GM08714 (cell line): ENCODE results near the gene PDE10A.
"Not testable (repeated sequence)": the region's sequence is repeated elsewhere in the genome, so short reads cannot be mapped to it uniquely, and the experiment has no call there.

Experiments used
- H3K4me3 ChIP-seq: fragments of 200-500 bp; sonication (Bioruptor generic); 2 replicates; pipeline ENCODE4 v1.5.1; 2014; ENCODE audit warnings: mild to moderate bottlenecking, low read length, inconsistent platforms
- ZNF274 ChIP-seq: IDR thresholded peaks from 2 replicates; pipeline ENCODE4 v1.6.1; 2012; ENCODE audit warnings: mild to moderate bottlenecking, low read depth, low read length

The PDE10A gene

GRCh38 chr6:165487950-165488349 lies 175.1 kb downstream of the PDE10A start:
- no peak overlapping the region for H3K4me3 ChIP-seq
- TF ChIP-seq ZNF274: no peak

- no peak overlapping the region for H3K4me3 ChIP-seq
- TF ChIP-seq ZNF274: no peak
Observed at GRCh38 chr6:165487347-165487746, 175.7 kb downstream of the PDE10A start.

DNA sequence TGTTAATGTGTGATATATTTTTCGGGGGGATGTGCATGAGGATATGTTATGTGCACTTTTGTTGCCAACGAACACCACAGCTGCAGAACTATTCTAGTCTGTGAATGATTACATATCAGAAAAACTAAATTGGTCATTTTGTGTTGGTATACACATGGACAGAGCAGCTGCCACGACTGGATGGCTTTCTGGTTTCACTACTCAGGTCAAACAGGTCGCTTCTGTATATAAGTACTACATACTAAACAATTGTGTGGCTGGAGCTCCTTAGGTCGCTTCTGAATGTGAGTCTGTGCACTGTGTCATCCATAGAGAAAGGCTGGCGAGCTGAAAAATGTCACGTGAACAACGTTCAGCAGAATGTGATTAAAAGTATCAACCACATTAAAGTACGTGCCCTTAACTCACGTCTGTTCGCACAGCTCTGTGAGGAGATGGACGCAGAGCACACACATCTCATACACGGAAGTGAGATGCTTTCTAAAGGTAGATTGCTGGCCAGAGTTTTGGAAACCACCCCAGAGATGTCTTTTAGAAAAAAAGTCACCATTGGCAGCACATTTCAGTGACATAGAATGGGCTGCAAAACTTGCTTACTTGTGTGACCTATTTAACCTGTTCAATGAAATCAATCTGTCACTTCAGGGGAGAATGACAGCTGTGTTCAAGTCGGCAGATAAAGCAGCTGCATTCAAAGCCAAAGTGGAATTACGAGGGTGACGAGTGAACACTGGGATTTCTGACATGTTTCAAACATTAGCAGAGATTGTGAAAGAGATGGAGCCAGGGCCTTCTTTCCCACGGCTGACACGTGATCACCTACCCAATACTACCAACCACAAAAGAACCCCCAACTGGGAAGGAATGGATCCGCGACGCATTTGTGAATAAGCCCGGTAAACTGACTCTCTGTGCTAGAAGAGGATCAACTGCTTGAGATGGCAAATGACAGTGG lies 176.6 kb downstream of the PDE10A start:
- no peak overlapping the region for H3K4me3 ChIP-seq
- TF ChIP-seq ZNF274: no peak

DNA sequence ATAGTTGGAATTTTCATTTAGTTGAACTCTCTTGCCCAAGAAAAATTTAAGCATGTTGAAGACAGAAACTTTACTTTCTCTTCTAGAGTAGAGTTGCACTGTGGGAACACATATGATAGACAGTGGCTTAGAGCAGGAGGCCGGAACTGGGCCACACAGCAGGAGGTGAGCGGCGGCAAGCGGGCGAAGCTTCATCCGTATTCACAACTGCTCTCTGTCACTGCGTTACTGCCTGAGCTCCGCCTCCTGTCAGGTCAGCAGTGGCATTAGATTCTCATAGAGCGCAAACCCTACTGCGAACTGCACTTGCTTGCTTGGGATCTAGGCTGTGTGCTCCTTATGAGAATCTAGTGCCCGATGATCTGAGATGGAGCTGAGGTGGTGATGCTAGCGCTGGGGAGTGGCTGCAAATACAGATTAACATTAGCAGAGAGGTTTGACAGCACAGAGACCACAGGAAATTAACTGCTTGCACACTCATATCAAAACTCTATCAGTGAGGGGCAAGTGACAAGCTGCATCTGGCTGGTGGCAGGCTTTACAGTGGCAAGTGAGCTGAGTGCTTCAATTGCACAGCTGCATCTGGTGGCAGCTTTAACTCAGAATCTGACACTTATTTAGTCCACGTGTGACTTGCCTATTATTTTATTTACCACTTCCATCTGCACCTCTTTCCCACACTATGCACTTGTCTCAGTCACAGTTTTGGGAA lies 178.7 kb downstream of the PDE10A start:
- H3K4me3 ChIP-seq: no peak overlapping the region
- TF ChIP-seq ZNF274: no peak

GRCh38 chr6:165481921-165482320 lies 181.1 kb downstream of the PDE10A start:
- no peak overlapping the region for H3K4me3 ChIP-seq
- no peak for TF ChIP-seq ZNF274

DNA sequence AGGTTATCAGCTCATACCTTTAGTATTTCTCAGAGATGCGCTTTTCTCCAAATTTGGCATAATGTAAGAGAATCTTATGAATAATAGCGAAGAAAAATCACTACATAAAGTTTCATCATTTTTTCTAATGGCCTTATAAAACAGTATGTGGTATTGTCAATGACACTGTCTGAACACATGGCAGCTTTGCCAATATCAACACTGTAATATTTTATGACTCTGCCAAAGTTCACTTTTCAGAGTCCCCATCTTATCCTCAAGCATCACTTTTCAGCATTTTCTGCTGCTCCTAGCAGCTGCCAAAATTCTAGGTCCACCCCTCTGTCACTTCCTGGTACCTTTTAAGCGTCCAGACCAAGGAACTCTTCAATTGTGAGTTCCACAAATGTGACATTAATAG lies 182.1 kb downstream of the PDE10A start:
- TF ChIP-seq ZNF274: no peak
- no peak overlapping the region for H3K4me3 ChIP-seq

GRCh38 chr6:165478581-165478980 lies 184.5 kb downstream of the PDE10A start:
- no peak overlapping the region for H3K4me3 ChIP-seq
- TF ChIP-seq ZNF274: no peak

DNA sequence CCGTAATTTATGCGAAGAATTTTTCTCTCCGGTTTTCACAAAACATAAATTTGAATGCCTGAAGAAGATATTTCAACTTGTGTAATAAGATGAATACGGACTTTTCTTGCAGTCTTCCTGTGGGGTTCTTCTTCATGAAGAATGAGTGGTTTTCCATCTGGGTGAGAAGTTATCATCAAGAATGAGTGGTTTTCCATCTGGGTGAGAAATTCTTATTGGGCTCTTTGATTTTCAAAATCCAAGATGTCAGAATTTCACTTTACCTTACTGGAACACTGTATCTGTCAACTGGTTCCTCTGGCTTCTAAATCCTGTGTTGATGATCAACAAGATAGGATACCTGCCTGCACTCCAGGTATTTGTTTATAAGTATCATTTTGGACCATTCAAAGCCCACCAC lies 193.6 kb downstream of the PDE10A start:
- no peak overlapping the region for H3K4me3 ChIP-seq
- no peak for TF ChIP-seq ZNF274

DNA sequence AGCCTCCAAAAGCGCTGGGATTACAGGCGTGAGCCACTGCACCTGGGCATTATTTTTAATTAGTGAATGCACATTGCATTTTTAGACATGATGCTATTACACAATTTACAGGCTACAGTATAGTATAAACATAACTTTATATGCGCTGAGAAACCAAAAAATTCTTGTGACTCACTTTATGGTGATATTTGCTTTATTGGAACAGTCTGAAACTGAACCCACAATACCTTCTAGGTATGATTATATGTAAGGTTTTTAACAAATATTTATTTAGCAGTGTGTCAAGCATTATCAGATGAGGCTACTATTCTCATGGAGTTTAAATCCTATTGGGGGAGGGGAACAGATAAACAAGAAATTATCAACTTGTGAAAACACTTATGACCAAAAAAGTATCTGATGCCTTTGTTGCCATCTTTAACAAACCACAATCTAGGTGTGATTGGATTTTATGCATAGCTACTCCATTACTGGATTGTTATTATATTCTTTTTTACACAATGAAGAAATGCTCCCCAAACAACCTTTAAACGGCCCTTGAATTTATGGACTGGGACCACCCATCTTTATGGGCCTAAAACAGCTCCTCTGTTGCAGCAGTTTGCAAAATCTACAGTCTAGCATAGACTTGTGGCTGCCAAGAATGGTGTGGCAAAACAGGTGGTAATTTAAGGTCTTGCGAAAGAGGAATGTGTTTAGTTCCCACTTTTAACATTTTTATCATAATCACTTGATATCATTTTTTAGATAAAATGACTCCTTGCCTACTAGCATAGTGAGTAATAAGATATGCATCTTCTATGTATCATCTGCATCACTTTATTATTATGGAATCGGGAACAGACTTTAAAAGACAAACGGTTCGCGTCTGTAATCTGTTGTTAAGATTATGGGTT lies 194.5 kb downstream of the PDE10A start:
- no peak overlapping the region for H3K4me3 ChIP-seq
- TF ChIP-seq ZNF274: no peak

DNA sequence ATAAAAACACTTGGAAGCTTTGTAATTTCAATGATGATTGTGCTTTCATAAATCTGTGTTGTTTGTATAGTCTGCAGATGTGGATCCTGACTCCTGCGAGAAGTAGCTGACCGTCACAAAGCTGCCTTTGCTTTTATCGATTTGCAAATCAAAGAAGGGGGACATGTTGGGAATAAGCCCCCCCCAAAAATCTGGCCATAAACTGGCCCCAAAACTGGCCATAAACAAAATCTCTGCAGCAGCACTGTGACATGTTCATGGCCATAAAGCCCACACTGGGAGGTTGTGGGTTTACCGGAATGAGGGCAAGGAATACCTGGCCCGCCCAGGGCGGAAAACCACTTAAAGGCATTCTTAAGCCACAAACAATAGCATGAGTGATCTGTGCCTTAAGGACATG lies 199.5 kb downstream of the PDE10A start:
- not testable (repeated sequence) for H3K4me3 ChIP-seq

DNA sequence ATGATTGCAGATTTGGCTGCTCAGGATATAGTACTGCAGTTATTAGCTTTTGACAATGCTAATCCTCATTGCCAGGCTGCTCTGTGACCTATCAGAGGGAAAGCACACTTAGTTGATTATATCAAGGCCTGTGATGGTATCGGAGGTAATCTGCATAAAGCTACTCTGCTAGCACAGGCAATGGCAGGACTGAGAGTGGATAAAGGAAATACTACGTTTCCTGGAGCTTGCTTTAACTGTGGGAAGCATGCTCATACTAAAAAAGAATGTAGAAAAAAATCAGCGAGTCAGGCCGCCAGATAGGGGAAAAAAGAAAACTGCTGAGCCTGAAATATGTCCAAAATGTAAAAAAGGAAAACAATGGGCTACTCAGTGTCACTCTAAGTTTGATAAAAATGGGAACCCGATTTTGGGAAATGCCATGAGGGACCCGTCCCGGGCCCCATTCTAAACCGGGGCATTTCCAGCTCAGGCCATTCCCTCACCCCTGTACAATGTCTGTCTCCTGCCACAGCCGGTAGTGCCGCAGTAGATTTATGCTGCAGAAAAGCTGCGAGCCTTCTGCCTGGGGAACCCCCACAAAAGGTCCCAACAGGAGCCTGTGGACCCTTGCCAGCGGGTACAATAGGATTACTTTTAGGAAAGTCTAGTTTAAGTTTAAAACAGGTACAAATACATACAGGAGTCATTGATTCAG lies 203.3 kb downstream of the PDE10A start:
- H3K4me3 ChIP-seq: not testable (repeated sequence)

- no peak overlapping the region for H3K4me3 ChIP-seq
- no peak for TF ChIP-seq ZNF274
Observed at GRCh38 chr6:165458134-165458533, 204.9 kb downstream of the PDE10A start.

GRCh38 chr6:165456286-165456685 lies 206.8 kb downstream of the PDE10A start:
- no peak for TF ChIP-seq ZNF274
- no peak overlapping the region for H3K4me3 ChIP-seq

GRCh38 chr6:165455488-165455887 lies 207.6 kb downstream of the PDE10A start:
- TF ChIP-seq ZNF274: no peak
- H3K4me3 ChIP-seq: no peak overlapping the region
